Skeletal muscle tissue (tissue), 4 donors: ENCODE results near the gene DPEP2. TPM values are rescaled to one million over a fixed set of nuclear protein-coding genes. Genes with fewer than 3 reads are reported as not detected.

Experiments used
- H3K27ac ChIP-seq: one replicate; pipeline ENCODE4 v1.7.0; 2013; ENCODE audit warnings: mild to moderate bottlenecking, low read depth, low read length, inconsistent platforms
- H3K27me3 ChIP-seq, 3 donors: one replicate each; pipeline ENCODE4 v1.7.0; 2013; ENCODE audit warnings: low read length in 3 of 3; ENCODE audit not compliant: control insufficient read depth in 3 of 3, insufficient read depth in 3 of 3
- H3K36me3 ChIP-seq, 3 donors: one replicate each; pipeline ENCODE4 v1.7.0; 2013; ENCODE audit warnings: low read length in 3 of 3; ENCODE audit not compliant: control insufficient read depth in 3 of 3, insufficient read depth in 3 of 3
- H3K4me1 ChIP-seq, 3 donors: one replicate each; pipeline ENCODE4 v1.7.0; 2013; ENCODE audit warnings: low read length in 3 of 3, mild to moderate bottlenecking in 3 of 3; ENCODE audit not compliant: control insufficient read depth in 3 of 3, insufficient read depth in 3 of 3
- H3K4me3 ChIP-seq, 3 donors: one replicate each; pipeline ENCODE4 v1.7.0; 2013; ENCODE audit warnings: low read length in 3 of 3
- H3K9ac ChIP-seq, 3 donors: one replicate each; pipeline ENCODE4 v1.7.0; 2013; ENCODE audit warnings: low read length in 3 of 3, mild to moderate bottlenecking in 3 of 3, moderate library complexity in 2 of 3, low read depth in 1 of 3
- H3K9me3 ChIP-seq, 3 donors: one replicate each; pipeline ENCODE4 v1.7.0; 2013; ENCODE audit warnings: low read length in 3 of 3; ENCODE audit not compliant: control insufficient read depth in 3 of 3
- total RNA-seq: library from RNA; depleted of rRNA; stranded (reverse); fragments of >200 nt; gene quantifications from one replicate; pipeline ENCODE4 v1.2.3, GENCODE V29; 2014
- donor health status: Osteomylitis.

Gene DPEP2
- total RNA-seq, 1 donor from 2014 or later: 1.0 TPM

DNA sequence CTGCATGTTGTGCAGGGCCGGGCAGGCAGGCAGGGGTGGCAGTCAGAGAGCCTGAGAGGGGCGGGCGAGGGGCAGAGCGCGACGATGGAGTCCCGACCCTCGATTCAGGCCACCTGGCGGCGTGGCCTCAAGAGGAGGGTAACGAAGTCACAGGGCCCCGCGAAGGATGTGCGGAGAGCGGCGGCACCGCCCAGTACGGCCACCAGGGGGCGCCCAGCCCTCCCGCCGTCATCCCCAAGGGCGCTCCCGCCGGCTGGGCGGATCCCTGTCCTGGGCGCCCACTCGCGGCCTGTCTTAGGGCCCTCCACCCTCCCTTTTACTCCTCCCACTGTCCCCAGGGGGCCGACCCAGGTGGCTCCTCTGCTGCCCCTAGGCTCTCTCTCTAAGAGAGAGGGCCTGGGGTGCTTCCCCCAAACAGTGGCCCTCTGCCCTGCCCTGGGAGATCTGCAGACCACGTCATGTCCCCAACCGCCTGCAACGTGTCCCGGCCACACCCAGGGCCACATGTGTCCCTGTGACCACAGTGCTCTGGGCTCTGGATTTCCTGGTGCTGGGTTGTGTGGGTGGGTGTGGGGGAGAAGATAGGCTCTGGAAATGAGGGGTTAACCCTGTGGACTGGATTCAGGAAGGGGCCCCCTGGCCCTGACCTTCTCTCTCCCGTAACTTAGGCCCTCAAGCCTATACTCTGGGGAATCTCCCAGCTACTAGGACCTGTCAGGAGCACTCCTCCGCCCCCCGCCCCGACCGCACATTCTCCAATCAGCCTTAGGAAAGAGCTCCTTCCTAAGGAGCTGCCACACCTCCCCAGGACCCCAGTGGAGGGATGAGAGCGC lies 5.9 kb downstream of the DPEP2 start:
- Histone ChIP-seq H3K9ac (peak overlapping the region; percentile 67 to 75 (median 74)), H3K27ac (peak overlapping the region; percentile 58)

DNA sequence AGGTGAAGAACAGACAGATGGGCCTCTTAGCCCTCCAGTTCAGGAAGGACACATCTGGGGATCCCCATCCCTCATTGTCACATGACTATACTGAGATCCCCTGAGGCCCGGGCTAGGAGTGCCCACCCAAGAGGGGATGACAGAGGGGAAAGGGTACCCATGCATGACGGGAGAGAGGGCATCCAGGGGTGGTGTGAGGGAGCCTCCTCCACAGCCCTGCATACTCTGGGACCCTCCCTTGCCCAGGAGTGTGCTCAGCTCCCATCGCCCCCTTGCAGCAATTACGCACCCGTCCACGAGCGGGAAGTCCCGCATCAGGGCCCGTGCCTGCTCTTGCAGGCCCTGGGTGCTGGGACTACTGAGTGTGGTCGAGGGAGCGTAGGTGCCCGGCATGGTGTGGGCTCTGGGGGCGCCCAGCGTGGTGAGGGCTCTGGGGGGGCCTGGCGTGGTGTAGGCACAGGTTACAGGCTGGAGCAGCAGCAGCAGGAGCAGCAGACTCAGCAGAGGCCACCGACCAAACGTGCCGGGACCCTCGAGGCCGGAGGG lies 6.5 kb downstream of the DPEP2 start:
- Histone ChIP-seq H3K36me3 (peaks cover 0 to 5% (median 3%) of the 10 kb centered on the region in 3 donors), H3K27ac (no peak overlapping the region), H3K9ac (peak overlapping the region in 1 of 3 donors; percentile 75), H3K4me3 (peak overlapping the region in 2 of 3 donors; percentile 22 to 64), H3K9me3 (no peaks in the 10 kb centered on the region), H3K27me3 (no peaks in the 10 kb centered on the region), H3K4me1 (peaks cover 38 to 53% (median 53%) of the 10 kb centered on the region in 3 donors)

More for the DNA sequence above, 5.9 kb downstream of the DPEP2 start:
- Histone ChIP-seq H3K9me3 (no peaks in the 10 kb centered on the region), H3K36me3 (peaks cover 0 to 5% (median 3%) of the 10 kb centered on the region in 3 donors), H3K4me3 (peak overlapping the region; percentile 48 to 66 (median 64)), H3K4me1 (peaks cover 33 to 51% (median 49%) of the 10 kb centered on the region in 3 donors), H3K27me3 (no peaks in the 10 kb centered on the region)

DNA sequence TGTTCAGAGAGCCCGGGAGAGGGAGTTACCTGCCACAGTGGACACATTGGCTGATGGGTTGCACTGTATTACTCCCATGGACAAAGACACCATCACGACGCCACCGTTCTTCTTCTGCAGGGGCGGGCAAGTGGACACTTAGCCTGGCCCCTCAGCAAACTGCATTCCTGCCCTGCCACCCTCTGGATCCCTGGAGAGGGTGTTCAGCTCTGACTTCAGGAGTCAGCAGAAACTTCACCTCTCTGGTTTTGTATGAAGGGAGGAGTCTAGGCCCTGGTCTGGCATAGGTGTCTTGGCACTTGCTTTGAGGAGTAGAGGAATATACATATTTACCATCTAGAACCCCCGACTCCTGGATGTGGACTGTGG lies 9.3 kb downstream of the DPEP2 start:
- peaks cover 53 to 75% (median 70%) of the 10 kb centered on the region in 3 donors for H3K4me1 ChIP-seq
- peak overlapping the region; percentile 38 to 90 (median 43) for H3K9ac ChIP-seq
- H3K27ac ChIP-seq: peak overlapping the region; percentile 97
- peaks cover 0 to 5% (median 3%) of the 10 kb centered on the region in 3 donors for H3K36me3 ChIP-seq
- H3K27me3 ChIP-seq: no peaks in the 10 kb centered on the region
- no peaks in the 10 kb centered on the region for H3K9me3 ChIP-seq
- peak overlapping the region; percentile 38 to 58 (median 50) for H3K4me3 ChIP-seq

DNA sequence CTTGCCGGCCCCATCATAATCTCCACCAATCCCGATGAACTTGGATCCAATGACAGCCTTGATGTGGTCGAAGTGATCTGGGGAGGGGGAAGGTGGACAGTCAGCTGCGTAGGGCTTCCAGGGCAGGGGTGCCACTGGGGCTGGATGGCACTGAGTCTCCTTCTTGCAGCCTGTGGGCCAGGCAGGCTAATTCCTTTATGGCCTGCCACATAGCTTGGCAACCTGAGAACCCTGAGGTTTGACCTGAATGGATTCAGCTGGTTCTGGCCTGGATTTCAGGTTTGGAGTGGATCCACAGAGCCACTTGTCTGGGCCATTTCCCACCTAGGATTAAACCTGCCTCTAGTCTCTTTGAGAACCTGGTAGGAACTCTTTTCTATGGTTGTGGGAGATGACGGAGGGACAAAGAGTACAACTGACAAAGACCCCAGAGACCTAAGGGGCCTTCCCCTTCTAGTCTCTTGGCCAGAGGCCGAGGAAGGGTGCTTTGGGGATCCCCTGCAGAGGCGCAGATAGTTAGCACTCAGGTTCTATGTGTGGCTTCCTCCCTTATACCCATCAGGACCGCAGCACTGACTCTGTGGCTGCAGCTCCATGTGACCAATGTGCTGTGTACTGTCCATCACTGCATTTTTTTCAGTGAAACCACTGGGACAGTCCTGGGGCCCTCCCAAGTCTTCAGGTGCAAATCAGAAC lies 9.8 kb downstream of the DPEP2 start:
- H3K36me3 ChIP-seq: peaks cover 0 to 5% (median 3%) of the 10 kb centered on the region in 3 donors
- peak overlapping the region; percentile 38 to 90 (median 70) for H3K9ac ChIP-seq
- peaks cover 58 to 81% (median 75%) of the 10 kb centered on the region in 3 donors for H3K4me1 ChIP-seq
- no peaks in the 10 kb centered on the region for H3K9me3 ChIP-seq
- H3K27me3 ChIP-seq: no peaks in the 10 kb centered on the region
- peak overlapping the region; percentile 38 to 72 (median 64) for H3K4me3 ChIP-seq
- H3K27ac ChIP-seq: peak overlapping the region; percentile 97

DNA sequence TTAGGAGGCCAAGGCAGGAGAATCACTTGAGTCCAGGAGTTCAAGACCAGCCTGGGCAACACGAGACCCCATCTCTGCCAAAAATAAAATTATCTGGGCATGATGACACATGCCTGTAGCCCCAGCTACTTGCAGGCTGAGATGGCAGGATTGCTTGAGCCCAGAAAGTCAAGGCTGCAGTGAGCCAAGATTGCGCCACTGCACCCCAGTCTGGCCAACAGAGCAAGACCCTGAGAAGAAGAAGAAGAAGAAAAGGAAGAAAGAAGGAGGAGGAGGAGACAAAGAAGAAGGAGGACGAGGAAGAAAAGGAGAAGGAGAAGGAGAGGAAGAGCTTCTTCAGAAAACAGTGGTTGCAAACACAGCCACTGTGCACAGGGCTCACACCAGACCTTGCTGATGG lies 10.6 kb downstream of the DPEP2 start:
- Histone ChIP-seq H3K36me3 (peaks cover 0 to 5% (median 3%) of the 10 kb centered on the region in 3 donors), H3K4me3 (peak overlapping the region in 2 of 3 donors; percentile 64 to 72), H3K9me3 (no peaks in the 10 kb centered on the region), H3K27ac (peak overlapping the region; percentile 97), H3K9ac (peak overlapping the region; percentile 23 to 90 (median 70)), H3K27me3 (no peaks in the 10 kb centered on the region), H3K4me1 (peaks cover 62 to 86% (median 79%) of the 10 kb centered on the region in 3 donors)

DNA sequence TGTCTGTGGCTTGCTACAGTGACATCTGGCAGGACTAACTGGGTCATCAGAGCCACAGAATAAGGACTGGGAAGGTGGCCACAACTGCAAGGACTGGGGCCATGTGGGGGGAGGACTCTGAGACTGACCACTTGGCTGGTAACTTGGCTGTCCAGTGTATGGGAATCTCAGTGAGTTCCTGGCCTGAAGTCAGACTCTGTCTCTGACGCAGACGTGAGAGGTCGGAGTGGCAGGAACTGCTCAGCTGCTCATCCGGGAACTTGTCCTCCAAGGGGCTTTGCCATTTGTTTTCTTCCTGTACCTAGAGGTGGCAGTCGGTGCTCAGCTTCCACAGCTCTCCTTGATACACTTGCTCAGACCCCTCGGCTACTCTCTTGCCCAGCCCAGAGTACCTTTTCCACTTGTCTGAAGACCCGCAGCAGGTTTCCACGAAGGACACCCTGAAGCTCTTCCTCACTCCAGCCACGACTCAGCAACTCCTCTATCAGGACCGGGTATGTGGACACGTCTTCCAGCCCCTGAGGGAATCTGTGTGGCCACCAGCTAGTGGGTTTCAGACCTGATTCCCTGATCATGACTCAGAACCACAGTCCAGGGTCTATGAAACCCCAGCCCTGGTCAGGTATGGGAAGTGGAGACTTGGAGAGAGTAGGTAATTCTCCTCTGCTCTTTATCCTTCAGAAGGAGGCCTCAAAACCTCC lies 11.7 kb downstream of the DPEP2 start:
- Histone ChIP-seq H3K9me3 (no peaks in the 10 kb centered on the region), H3K27ac (peak overlapping the region; percentile 97), H3K9ac (peak overlapping the region; percentile 78 to 90 (median 88)), H3K27me3 (no peaks in the 10 kb centered on the region), H3K4me3 (peak overlapping the region; percentile 67 to 75 (median 72)), H3K36me3 (peaks cover 0 to 5% (median 3%) of the 10 kb centered on the region in 3 donors), H3K4me1 (peaks cover 58 to 80% (median 73%) of the 10 kb centered on the region in 3 donors)

DNA sequence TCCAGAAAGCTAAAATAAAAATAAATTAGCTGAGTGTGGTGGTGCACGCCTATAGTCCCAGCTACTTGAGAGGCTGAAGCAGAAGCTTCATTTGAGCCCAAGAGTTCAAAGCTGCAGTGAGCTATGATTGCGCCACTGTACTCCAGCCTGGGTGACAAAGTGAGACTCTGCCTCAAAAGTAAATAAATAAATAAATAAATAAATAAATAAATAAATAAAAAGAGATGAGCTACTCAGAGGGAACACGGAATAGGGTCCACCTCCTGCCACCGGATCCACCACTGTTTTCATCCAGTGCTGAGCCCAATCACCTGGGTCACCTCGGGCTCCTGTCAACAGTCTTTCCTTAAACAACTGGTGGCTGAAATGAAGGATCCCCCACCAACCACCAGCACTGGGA lies 12.3 kb downstream of the DPEP2 start:
- Histone ChIP-seq H3K27me3 (no peaks in the 10 kb centered on the region), H3K27ac (peak overlapping the region; percentile 97), H3K4me3 (peak overlapping the region in 2 of 3 donors; percentile 72 to 75), H3K9me3 (no peaks in the 10 kb centered on the region), H3K4me1 (peaks cover 58 to 74% (median 66%) of the 10 kb centered on the region in 3 donors), H3K9ac (peak overlapping the region in 2 of 3 donors; percentile 78 to 90), H3K36me3 (peaks cover 0 to 4% (median under 1%) of the 10 kb centered on the region in 3 donors)

DNA sequence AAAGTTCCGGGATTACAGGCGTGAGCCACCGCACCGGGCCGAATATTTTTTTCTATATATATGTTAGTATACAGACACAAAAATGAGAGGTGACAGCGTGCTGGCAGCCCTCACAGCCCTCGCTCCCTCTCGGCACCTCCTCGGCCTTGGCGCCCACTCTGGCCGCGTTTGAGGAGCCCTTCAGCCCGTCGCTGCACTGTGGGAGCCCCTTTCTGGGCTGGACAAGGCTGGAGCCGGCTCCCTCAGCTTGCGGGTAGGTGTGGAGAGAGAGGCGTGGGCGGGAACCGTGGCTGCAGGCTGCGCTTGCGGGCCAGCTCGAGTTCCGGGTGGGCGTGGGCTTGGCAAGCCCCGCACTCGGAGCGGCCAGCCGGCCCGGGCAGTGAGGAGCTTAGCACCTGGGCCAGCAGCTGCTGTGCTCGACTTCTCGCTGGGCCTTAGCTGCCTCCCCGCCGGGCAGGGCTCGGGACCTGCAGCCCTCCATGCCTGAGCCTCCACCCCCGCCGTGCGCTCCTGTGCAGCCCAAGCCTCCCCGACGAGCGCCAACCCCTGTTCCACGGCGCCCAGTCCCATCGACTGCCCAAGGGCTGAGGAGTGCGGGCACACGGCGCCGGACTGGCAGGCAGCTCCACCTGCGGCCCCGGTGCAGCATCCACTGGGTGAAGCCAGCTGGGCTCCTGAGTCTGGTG lies 17.1 kb downstream of the DPEP2 start:
- Histone ChIP-seq H3K27ac (no peak overlapping the region), H3K4me3 (no peak overlapping the region), H3K4me1 (peaks cover 25 to 33% (median 30%) of the 10 kb centered on the region in 3 donors), H3K9me3 (no peaks in the 10 kb centered on the region), H3K27me3 (no peaks in the 10 kb centered on the region), H3K9ac (no peak overlapping the region), H3K36me3 (no peaks in the 10 kb centered on the region)
